H54 (cell line): ENCODE results near the gene RILP.

ENCODE experiments used
- DNase-seq: peaks from one replicate; pipeline ENCODE4 v3.0.0; 2011; ENCODE audit warnings: low spot score, mixed read lengths; ENCODE audit not compliant: insufficient read length
- FAIRE-seq: peaks from 3 replicates; lab custom pipeline; 2011; peaks lifted over from hg19 to GRCh38; lab: Jason Lieb, UNC
- POLR2A ChIP-seq: IDR thresholded peaks from 2 replicates; pipeline ENCODE4 v1.6.1; 2011; ENCODE audit warnings: low read depth, mild to moderate bottlenecking, low read length

RILP gene

DNA sequence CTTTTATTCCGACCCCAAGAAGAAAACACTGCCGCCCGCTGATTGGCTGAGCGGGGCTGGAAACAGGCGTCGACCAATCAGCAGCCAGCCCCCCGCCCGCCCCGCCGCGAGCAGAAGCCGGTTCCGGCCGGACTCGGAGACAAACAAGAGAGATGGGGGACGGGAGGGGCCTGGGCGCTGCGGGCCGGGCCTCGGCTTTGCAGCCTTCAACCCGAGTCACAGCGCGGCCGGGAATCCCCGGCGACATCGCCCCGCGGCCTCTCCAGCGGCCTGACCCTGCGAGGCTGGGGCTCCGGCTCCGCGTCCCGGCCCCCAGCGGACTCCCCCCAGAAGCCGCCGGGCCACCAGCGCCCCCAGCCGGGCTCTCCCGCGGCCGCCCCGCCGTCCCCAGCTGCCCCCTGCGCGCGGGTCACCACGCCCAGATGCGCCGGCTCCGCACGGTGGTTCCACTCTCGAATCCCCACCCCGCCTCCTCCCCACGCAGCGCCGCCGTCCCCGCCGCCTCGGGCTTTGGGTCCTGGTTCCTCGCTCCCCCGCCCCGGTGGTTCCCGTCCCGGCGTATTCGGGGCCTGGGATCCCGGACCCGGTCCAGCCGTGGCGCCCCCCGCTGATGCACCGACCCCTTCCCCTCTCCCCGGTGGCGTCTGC is 20.7 kb downstream of the RILP start:
- FAIRE-seq = no peak
- DNase-seq = peak; percentile 98
- TF ChIP-seq POLR2A = peak; percentile 38

GRCh38 chr17:1627982-1628855 is 21.4 kb downstream of the RILP start, which contains the start of gene SLC43A2:
SLC43A2 (minus strand) TSS chr17:1628834; CDS start chr17:1627874, 960 bp downstream.
- peak; percentile 95 for DNase-seq
- FAIRE-seq = no peak
- TF ChIP-seq POLR2A = no peak; the same call in none of the 2 replicates

GRCh38 chr17:1627182-1627981 is 22.3 kb downstream of the RILP start:
- FAIRE-seq = no peak
- DNase-seq = no peak
- no peak for TF ChIP-seq POLR2A

DNA sequence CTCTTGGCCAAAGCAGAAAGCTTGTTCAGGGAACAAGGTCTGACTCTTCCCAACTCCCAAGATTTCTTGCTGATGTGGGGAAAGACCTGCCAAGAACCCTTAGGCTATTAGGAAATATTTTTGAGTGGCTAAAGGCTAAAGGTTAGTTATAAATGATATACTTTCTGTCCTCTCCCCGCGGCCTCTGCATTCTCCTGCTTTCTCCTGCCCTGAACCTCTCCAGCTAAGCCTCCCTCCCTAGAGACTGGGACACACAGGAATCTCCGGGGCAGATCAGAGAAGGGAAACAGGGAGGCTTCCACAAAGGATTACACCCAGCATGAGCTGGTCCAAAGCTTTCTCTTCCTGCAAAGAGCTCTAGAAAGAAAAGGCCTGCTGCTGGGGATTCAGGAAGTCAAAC is 23.3 kb downstream of the RILP start:
- DNase-seq (no peak), FAIRE-seq (no peak)
- TF ChIP-seq POLR2A = no peak

DNA sequence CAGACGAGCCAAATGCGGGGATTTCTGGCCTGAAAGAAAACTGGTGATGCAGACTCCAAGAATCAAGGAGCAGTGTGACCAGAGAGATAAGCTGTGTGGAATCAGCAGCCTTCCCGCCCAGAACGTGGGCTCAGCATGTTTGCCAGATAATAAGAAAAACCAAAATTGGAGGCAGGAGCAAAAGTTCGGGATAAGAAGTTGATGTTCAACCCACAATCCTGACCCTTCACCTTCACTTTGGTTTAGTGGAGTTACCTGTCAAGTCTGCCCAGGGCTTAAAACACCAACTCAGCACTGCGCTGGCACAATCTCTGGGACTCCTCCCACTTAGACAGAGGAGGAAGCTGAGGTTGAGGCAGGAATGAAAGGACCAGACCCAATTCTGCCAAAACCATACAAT is 24.1 kb downstream of the RILP start:
- DNase-seq = no peak
- no peak for TF ChIP-seq POLR2A
- no peak for FAIRE-seq

GRCh38 chr17:1625053-1625452 is 24.6 kb downstream of the RILP start:
- no peak for FAIRE-seq
- DNase-seq = no peak
- TF ChIP-seq POLR2A = no peak

DNA sequence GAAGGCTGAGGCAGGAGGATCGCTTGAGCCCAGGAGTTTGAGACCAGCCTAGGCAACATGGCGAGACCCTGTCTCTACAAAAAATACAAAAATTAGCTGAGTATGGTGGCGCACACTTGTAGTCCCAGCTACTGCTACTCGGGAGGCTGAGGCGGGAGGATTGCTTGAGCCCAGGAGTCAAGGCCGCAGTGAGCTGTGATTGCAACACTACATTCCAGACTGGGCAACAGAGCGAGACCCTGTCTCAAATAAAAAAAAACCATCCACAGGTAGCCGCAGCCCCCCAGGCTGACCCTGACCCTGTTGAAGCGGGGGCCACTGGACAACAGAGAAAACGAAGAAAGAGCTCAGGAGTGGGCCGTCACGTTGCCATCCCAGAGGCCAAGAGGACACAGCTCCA is 25.0 kb downstream of the RILP start:
- DNase-seq (no peak), FAIRE-seq (no peak)
- no peak for TF ChIP-seq POLR2A

DNA sequence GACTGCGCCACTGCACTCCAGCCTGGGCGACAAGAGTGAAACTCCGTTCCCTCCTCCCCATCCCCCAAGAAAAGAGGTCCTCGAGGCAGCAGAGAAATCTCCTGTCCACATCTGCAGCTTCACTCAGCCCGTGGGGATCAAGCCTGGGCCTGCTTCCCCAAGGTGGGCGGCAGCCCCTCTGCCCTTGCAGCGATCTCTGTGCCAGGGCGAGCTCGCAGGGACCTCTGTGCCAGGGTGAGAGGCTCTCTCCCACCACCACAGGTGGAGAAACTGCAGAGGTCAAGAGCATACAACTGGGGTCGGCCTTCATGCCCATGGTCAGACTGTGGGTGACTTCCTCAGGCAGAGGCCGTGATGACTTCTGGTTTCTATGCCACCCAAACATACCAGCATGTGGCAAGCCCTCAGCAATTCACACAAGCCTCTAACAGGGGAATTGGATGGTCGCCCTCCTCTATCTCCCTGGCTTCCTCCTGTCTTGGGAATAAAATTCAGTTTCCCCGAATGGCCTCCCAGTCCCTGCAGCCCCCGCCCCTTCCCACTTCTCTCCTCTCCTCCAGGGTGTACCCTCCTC is 26.5 kb downstream of the RILP start:
- no peak for TF ChIP-seq POLR2A
- DNase-seq (no peak), FAIRE-seq (no peak)

DNA sequence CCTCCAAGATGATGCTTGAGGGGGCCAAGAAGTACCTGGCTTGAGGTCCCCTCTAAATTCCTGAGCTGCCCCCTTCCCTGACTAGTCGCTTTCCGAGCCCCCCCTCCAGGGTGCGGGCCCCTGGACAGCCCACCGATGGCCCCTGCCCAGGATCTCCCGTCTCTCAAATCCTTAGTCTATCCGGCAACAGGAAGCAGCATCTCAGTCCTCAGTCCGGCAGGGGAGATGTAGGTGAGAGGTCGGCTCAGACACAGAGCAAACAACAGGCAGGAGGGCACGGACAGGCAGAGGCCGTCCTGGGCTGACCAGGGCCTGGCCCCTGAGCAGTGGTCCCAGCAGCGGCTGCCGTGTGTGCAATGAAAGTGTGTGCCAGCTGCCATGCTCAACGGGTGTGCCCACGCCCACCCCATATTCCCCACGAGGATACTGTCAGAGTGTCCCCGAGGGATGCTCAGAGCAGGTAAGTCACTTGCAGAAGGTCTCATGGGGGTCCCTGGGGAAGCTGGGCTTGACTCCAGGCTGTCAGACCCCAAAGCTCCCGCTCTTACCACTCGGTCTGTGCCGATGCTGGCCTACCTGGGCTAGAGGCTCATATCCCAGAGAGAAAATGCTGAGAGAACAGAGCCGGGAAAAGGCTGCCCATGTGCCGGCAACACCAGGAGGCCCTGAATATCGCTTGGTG is 28.3 kb downstream of the RILP start:
- no peak for DNase-seq
- no peak for FAIRE-seq
- no peak for TF ChIP-seq POLR2A

DNA sequence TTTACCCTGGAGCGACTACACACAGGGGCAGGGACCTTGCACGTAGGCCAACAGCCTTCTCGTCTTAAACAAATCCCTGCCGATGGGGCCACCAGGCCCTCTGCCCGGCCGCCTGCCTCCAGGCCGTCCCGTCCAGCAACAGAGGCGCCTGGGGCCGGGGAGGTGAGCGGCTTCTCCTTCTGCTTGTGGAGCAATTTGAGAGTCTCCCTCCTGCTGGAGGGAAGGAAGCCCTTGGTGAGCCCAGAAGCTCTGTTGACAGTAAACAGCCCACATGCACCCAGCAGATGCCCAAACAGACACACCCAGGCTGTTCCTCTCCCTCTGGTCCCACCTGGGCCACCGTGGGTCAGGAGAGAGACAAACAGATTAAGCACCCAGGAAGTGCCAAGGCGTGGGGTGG is 29.2 kb downstream of the RILP start:
- DNase-seq = no peak
- TF ChIP-seq POLR2A = no peak
- FAIRE-seq = no peak

GRCh38 chr17:1617620-1618174 is 32.0 kb downstream of the RILP start:
- FAIRE-seq (peak; percentile 75), DNase-seq (peak; percentile 93)
- no peak for TF ChIP-seq POLR2A

GRCh38 chr17:1616101-1616500 is 33.6 kb downstream of the RILP start:
- DNase-seq (no peak), FAIRE-seq (no peak)
- TF ChIP-seq POLR2A = no peak

DNA sequence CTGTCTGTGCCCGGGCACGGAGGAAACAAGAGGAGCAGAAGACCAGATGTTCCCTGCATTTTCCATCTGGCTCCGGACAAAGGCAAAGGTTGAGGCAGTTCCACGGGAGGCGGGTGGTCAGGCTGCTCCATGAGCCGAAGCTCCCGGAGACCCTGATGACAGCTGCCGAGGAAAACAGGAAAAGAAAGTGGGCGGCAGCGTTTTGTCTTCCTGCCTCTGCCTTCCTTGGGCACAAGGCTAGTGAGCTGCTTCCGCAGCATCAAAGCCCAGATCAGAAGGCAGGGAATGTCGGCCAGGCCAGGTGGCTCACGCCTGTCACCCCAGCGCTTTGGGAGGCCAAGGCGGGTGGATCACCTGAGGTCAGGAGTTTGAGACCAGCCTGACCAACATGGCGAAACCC is 37.3 kb downstream of the RILP start:
- no peak for TF ChIP-seq POLR2A
- FAIRE-seq (no peak), DNase-seq (no peak)
